Measurements from ENCODE around the gene DNAJC8. TPM values are rescaled to one million over a fixed set of nuclear protein-coding genes. Genes with fewer than 3 reads are reported as not detected.
A peak's percentile ranks its signal among the peaks of the same experiment; 100 is the strongest.

Gene DNAJC8
- total and polyA plus RNA-seq, 12 donors, result 39.7 to 74.0 (median 58.0) TPM

GRCh38 chr1:28175955-28176485 is 56.8 kb downstream of the DNAJC8 start:
- H3K27me3 ChIP-seq, result no peaks in the 10 kb centered on the region
- no peak for DNase-seq
- 88 to 90% methylated on average over 8 of the region's 8 CpGs for WGBS, 2 donors
- TF ChIP-seq CTCF (IDR thresholded peaks at IDR 0.05), result no peak
- intact Hi-C loops (cut with DNase I), result loop anchor here in 1 of 10 donors (5.0 to 10.0 kb wide), 2 partner anchors 44 to 61 kb away; no protein-coding TSS in a partner anchor
- H3K9me3 ChIP-seq, result no peaks in the 10 kb centered on the region
- H3K36me3 ChIP-seq, result peaks cover 0 to 10% (median 0%) of the 10 kb centered on the region in 9 donors
- peak overlapping the region in 7 of 10 donors; percentile 0 to 54 (median 31) for H3K4me3 ChIP-seq
- peak overlapping the region in 6 of 10 donors; percentile 9 to 90 (median 44) for H3K27ac ChIP-seq
- no peak for ATAC-seq
- H3K4me1 ChIP-seq, result peaks cover 0 to 51% (median 17%) of the 10 kb centered on the region in 9 donors

DNA sequence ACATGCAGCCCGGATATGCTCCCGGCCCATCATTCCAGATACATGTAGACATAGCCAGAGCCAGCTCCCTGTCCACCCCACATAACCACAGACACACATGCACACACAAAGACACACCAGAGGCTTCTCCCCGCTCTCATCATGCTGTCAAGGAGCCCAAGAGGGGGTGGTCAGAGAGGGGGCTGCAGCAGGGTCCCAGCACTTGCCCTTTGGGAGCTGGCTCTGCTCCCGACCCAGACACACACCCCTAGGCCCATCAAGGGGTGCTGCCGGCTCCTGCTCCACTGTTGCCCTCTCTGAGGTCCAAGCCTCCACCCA is 58.9 kb downstream of the DNAJC8 start:
- TF ChIP-seq CTCF (IDR thresholded peaks at IDR 0.05), result no peak
- Histone ChIP-seq H3K27me3 (no peaks in the 10 kb centered on the region), H3K9me3 (no peaks in the 10 kb centered on the region), H3K4me3 (peak overlapping the region in 5 of 10 donors; percentile 1 to 54 (median 11)), H3K36me3 (peaks cover 0 to 10% (median 0%) of the 10 kb centered on the region in 9 donors), H3K27ac (peak overlapping the region in 6 of 10 donors; percentile 18 to 90 (median 33)), H3K4me1 (peaks cover 0 to 65% (median 17%) of the 10 kb centered on the region in 9 donors)
- ATAC-seq, result peak in 3 of 8 donors; percentile 33 to 45 (median 43)
- intact Hi-C loops (cut with DNase I), result loop anchor here in 1 of 10 donors (10.0 kb wide), 1 partner anchor 59 kb away; no protein-coding TSS in a partner anchor
- 57 to 62% methylated on average over 5 of the region's 5 CpGs for WGBS, 2 donors
- DNase-seq, result no peak

DNA sequence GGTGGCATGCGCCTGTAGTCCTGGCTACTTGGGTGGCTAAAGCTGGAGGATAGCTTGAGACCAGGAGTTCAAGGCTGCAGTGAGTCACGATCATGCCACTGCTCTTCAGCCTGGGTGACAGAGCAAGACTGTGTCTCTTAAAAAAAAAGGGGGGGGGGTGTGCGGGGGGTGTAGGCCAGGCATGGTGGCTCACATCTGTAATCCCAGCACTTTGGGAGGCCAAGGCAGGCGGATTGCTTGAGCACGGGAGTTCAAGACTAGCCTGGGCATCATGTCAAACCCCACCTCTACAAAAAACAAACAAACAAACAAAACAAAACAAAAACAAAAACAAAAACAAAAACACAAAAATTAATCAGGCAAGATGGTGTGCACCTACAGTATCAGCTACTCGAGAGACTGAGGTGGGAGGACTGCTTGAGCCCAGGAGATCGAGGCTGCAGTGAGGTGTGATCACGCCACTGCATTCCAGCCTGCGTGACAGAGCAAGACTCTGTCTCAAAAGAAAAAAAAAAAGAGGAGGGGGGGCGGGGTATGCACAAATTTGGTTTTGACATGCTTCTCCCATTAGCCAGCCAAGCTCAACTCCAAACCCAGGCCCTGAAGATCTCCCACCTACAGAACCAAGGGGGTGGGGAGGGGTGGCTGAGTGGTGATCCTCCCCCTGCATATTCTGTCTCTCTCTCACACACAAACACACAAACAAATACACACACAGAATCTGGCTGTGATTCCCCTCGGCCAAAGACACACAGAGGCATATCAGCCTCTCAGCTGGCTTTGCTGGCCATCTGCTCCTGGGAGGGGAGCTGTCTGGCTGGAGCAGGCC is 59.5 kb downstream of the DNAJC8 start:
- Histone ChIP-seq H3K4me3 (peak overlapping the region in 3 of 10 donors; percentile 8 to 54 (median 11)), H3K27me3 (no peaks in the 10 kb centered on the region), H3K36me3 (peaks cover 0 to 13% (median 0%) of the 10 kb centered on the region in 9 donors), H3K9me3 (no peaks in the 10 kb centered on the region), H3K27ac (peak overlapping the region in 7 of 10 donors; percentile 9 to 90 (median 39)), H3K4me1 (peaks cover 0 to 71% (median 17%) of the 10 kb centered on the region in 9 donors)
- 72% methylated on average over 11 of the region's 11 CpGs for WGBS, 2 donors
- peak in 1 of 8 donors; percentile 22 for ATAC-seq
- DNase-seq, result no peak
- intact Hi-C loops (cut with DNase I), result loop anchor here in 1 of 10 donors (10.0 kb wide), 1 partner anchor 59 kb away; no protein-coding TSS in a partner anchor
- no peak for TF ChIP-seq CTCF (IDR thresholded peaks at IDR 0.05)

GRCh38 chr1:28172713-28173150 is 60.1 kb downstream of the DNAJC8 start:
- WGBS, 2 donors, result 17 to 33% methylated on average over 8 of the region's 8 CpGs
- Histone ChIP-seq H3K36me3 (peaks cover 0 to 19% (median 0%) of the 10 kb centered on the region in 9 donors), H3K4me1 (peaks cover 0 to 75% (median 17%) of the 10 kb centered on the region in 9 donors), H3K4me3 (peak overlapping the region in 2 of 10 donors; percentile 3 to 54), H3K27me3 (no peaks in the 10 kb centered on the region), H3K9me3 (no peaks in the 10 kb centered on the region), H3K27ac (peak overlapping the region in 4 of 10 donors; percentile 9 to 90 (median 34))
- intact Hi-C loops (cut with DNase I), result loop anchor here in 1 of 10 donors (10.0 kb wide), 1 partner anchor 58 kb away; no protein-coding TSS in a partner anchor
- no peak for TF ChIP-seq CTCF (IDR thresholded peaks at IDR 0.05)
- ATAC-seq (peak; percentile 34 to 61 (median 52)), DNase-seq (no peak)
